Measurements from ENCODE around the gene PYCARD. TPM values are rescaled to one million over a fixed set of nuclear protein-coding genes. Genes with fewer than 3 reads are reported as not detected.
"Not testable (repeated sequence)": the region's sequence is repeated elsewhere in the genome, so short reads cannot be mapped to it uniquely, and the experiment has no call there.

Gene PYCARD
- total RNA-seq, 2 experiments from 2014 or later: 13.6 to 14.6 TPM

- peak overlapping the region; percentile 38 for H3K4me3 Mint-ChIP-seq
- DNase-seq: peak; percentile 81
- ChIA-PET POLR2A (interaction anchor here (1.1 to 4.1 kb wide), 3 partner anchors 12 to 25 kb away, joined by 3 to 15 read pairs (median 5); partner anchors contain the start of gene PYCARD), CTCF (interaction anchor here (1.1 to 3.0 kb wide), 3 partner anchors 32 to 363 kb away, joined by 4 to 18 read pairs (median 5); no protein-coding TSS in a partner anchor)
- H3K4me1 Mint-ChIP-seq (ENCODE audit: low read depth): peaks cover 20% of the 10 kb centered on the region
- H3K36me3 Mint-ChIP-seq: peaks cover 20% of the 10 kb centered on the region
- H3K27ac Mint-ChIP-seq: peak overlapping the region; percentile 7
- no peaks in the 10 kb centered on the region for H3K9me3 Mint-ChIP-seq
- intact Hi-C loops (cut with micrococcal nuclease): loop anchor here (1.0 to 5.0 kb wide), 3 partner anchors 18 to 700 kb away; no protein-coding TSS in a partner anchor
- peaks cover 4% of the 10 kb centered on the region for H3K27me3 Mint-ChIP-seq
Observed at GRCh38 chr16:31177136-31177535, 25.4 kb downstream of the PYCARD start.

GRCh38 chr16:31170048-31170447 lies 32.5 kb downstream of the PYCARD start:
- H3K4me1 Mint-ChIP-seq (ENCODE audit: low read depth); H3K27ac Mint-ChIP-seq; CTCF ChIA-PET; DNase-seq; H3K36me3 Mint-ChIP-seq; H3K9me3 Mint-ChIP-seq; POLR2A ChIA-PET; intact Hi-C loops (cut with micrococcal nuclease); H3K27me3 Mint-ChIP-seq; H3K4me3 Mint-ChIP-seq: not testable (repeated sequence)

- Mint-ChIP-seq H3K9me3 (no peaks in the 10 kb centered on the region), H3K4me1 (ENCODE audit: low read depth) (no peaks in the 10 kb centered on the region), H3K27ac (no peak overlapping the region), H3K27me3 (no peaks in the 10 kb centered on the region), H3K36me3 (no peaks in the 10 kb centered on the region), H3K4me3 (no peak overlapping the region)
- no peak for DNase-seq
- intact Hi-C loops (cut with micrococcal nuclease): no loop called here
- ChIA-PET CTCF (interaction anchor here (1.9 kb wide), 1 partner anchor 27 kb away, joined by 10 read pairs; no protein-coding TSS in a partner anchor), POLR2A (no interaction called here)
Observed at GRCh38 chr16:31168848-31169247, 33.7 kb downstream of the PYCARD start.

- DNase-seq: no peak
- ChIA-PET POLR2A (interaction anchor here (0.7 kb wide), 1 partner anchor 26 kb away, joined by 3 read pairs; no protein-coding TSS in a partner anchor), CTCF (interaction anchor here (1.0 to 1.9 kb wide), 2 partner anchors 9 to 25 kb away, joined by 4 to 10 read pairs; no protein-coding TSS in a partner anchor)
- Mint-ChIP-seq H3K36me3 (no peaks in the 10 kb centered on the region), H3K4me3 (no peak overlapping the region), H3K27ac (no peak overlapping the region), H3K9me3 (no peaks in the 10 kb centered on the region), H3K4me1 (ENCODE audit: low read depth) (no peaks in the 10 kb centered on the region), H3K27me3 (no peaks in the 10 kb centered on the region)
- intact Hi-C loops (cut with micrococcal nuclease): no loop called here
Observed at GRCh38 chr16:31167315-31167714, 35.2 kb downstream of the PYCARD start.

GRCh38 chr16:31157136-31157535 lies 45.4 kb downstream of the PYCARD start:
- intact Hi-C loops (cut with micrococcal nuclease): no loop called here
- no peak overlapping the region for H3K27ac Mint-ChIP-seq
- no peaks in the 10 kb centered on the region for H3K36me3 Mint-ChIP-seq
- CTCF ChIA-PET: interaction anchor here (1.3 to 3.0 kb wide), 3 partner anchors 8 to 203 kb away, joined by 3 to 17 read pairs (median 3); no protein-coding TSS in a partner anchor
- peaks cover 4% of the 10 kb centered on the region for H3K27me3 Mint-ChIP-seq
- no peak overlapping the region for H3K4me3 Mint-ChIP-seq
- H3K9me3 Mint-ChIP-seq: no peaks in the 10 kb centered on the region
- POLR2A ChIA-PET: interaction anchor here (0.5 kb wide), 1 partner anchor 15 kb away, joined by 3 read pairs; no protein-coding TSS in a partner anchor
- no peak for DNase-seq
- H3K4me1 Mint-ChIP-seq (ENCODE audit: low read depth): peaks cover 8% of the 10 kb centered on the region

Other genes starting within 250 kb of the PYCARD start
- 10 to 100 TPM; 16.4 to 17.4 TPM for gene SETD1A, start 245.0 kb downstream of the PYCARD start, total RNA-seq
- 1 to 10 TPM; 2.2 TPM for gene HSD3B7, start 217.6 kb downstream of the PYCARD start, total RNA-seq
- 1 to 10 TPM in 1 of 2 experiments, under 1 TPM in 1; 0.92 to 1.0 TPM for gene STX1B, start 192.1 kb downstream of the PYCARD start, total RNA-seq
- 10 to 100 TPM; 46.7 to 46.8 TPM for gene STX4, start 169.2 kb downstream of the PYCARD start, total RNA-seq
- 10 to 100 TPM; 11.4 to 13.3 TPM for gene ZNF668, start 128.5 kb downstream of the PYCARD start, total RNA-seq
- gene ZNF646, start 128.3 kb downstream of the PYCARD start, total RNA-seq: 10 to 100 TPM; 18.6 to 19.9 TPM
- 1 to 10 TPM; 3.4 to 5.3 TPM for gene PRSS53, start 113.8 kb downstream of the PYCARD start, total RNA-seq
- gene VKORC1, start 108.0 kb downstream of the PYCARD start, total RNA-seq: 10 to 100 TPM; 67.3 to 72.3 TPM
- gene BCKDK, start 94.4 kb downstream of the PYCARD start, total RNA-seq: 10 to 100 TPM; 38.5 to 40.5 TPM
- gene KAT8, start 85.1 kb downstream of the PYCARD start, total RNA-seq: 10 to 100 TPM; 48.8 to 49.6 TPM
- gene PRSS8, start 67.0 kb downstream of the PYCARD start, total RNA-seq: not detected
- under 1 TPM in 1 of 2 experiments, not detected in 1; 0.24 TPM for gene PRSS36, start 52.7 kb downstream of the PYCARD start, total RNA-seq
- 100 to 1,000 TPM; 459 to 489 TPM for gene FUS, start 22.6 kb downstream of the PYCARD start, total RNA-seq
- gene TRIM72, start 11.4 kb upstream of the PYCARD start, total RNA-seq: not detected
- gene PYDC1, start 14.4 kb upstream of the PYCARD start, total RNA-seq: not detected
- 1 to 10 TPM; 4.1 to 5.0 TPM for gene ITGAM, start 57.2 kb upstream of the PYCARD start, total RNA-seq
- gene ITGAX, start 152.4 kb upstream of the PYCARD start, total RNA-seq: 10 to 100 TPM; 30.3 to 32.9 TPM
- not detected for gene ITGAD, start 190.6 kb upstream of the PYCARD start, total RNA-seq
- not detected for gene COX6A2, start 225.6 kb upstream of the PYCARD start, total RNA-seq
- gene ZNF843, start 240.0 kb upstream of the PYCARD start, total RNA-seq: under 1 TPM; 0.17 to 0.19 TPM